Measurements from ENCODE around the gene C6orf89.
A peak's percentile ranks its signal among the peaks of the same experiment; 100 is the strongest.

C6orf89 gene, protein sequence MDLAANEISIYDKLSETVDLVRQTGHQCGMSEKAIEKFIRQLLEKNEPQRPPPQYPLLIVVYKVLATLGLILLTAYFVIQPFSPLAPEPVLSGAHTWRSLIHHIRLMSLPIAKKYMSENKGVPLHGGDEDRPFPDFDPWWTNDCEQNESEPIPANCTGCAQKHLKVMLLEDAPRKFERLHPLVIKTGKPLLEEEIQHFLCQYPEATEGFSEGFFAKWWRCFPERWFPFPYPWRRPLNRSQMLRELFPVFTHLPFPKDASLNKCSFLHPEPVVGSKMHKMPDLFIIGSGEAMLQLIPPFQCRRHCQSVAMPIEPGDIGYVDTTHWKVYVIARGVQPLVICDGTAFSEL

DNA sequence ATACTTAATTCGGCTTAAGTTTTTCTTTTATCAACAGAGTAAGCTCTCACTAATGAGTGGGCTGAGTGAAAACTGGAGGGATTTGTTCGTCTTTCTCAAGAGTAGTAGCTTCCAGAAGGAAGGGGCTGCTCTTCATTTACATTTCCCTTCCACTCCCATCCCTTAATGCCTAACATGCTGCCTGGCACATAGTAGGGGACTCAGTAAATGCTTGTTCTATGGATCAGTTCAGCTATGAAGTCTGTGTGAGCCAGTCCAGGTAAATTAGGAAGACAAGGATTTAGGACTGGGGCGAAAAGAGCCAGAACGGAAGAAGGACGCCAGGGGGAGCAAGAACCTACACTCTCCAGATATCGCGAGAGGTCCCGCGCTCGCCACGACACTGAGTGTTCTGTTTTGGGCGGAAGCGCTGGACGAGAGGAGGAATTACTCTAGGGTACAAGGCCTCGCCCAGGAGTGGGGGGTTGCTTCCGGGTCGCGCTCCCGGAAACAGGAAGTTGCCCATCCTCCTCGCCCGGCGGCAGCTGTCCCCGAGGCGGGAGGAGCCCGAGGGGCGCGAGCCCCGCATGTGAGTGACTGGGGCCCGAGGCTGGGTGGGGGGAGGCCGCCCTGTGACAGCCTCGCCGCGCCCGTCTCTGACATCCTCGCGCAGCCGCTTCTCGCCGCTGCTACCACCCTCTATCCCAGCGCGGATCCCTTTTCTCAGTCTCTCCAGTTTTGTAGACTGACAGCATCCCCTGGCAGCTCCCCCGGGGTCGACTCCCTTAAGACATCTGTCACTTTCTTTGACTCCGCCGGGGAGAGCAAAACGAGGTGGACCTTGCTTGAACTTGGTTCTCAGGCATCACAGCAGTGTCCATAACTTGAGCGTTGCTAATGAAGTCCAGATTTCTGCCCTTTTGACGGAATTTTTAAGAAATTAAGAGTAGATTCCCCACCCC is at the start of gene C6orf89:
Gene C6orf89, plus strand, starts transcription at position 492 of the 941 bp plus-strand sequence. CDS start 13,493 bp downstream, outside the sequence.
- peak; percentile 98 for DNase-seq (ENCODE audit: low spot score)

DNA sequence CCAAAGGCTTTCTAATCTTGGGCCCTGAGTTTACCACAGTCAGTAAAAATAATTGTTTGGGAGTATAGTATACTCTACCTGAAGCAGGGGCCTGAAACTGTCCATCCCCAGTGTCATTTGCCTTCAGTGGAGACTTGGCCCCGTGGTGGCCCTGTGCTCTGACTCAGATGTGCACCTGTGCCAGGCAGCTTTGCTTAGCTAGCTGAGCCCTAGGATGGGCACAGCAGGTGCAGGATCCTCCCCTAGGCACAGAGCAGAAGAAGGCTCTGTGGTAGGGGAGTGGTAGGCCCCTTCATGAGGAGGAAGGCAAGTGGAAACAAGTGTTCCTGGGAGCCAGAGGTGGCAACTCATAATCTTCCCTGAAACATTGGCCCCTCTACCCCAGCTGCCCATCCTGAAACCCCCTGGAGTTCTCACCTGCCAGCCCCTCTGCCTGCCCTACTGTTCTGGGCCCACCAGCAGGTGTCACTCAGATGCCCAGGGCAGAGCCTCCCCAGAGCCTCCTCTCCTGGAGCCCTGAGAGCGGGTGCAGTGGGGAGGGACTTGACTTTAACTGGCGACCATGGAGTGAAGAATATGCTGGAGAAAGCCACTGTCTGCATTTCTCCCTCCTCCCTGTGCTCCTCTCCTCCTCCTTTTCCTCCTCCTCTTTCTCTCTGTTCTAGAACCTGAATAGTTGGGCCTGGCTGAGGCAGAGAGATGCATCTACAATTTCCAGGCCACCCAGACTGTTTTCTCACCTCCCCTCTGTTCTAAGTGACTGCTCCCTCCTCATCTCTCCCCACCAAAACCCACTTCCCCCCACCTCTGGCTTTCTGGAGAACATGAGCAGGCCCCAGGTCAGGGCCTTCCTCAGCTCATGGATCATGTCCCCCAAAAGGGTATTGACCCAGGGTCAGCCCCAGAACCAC is 49.4 kb upstream of the C6orf89 start:
- DNase-seq (ENCODE audit: low spot score), result no peak

DNA sequence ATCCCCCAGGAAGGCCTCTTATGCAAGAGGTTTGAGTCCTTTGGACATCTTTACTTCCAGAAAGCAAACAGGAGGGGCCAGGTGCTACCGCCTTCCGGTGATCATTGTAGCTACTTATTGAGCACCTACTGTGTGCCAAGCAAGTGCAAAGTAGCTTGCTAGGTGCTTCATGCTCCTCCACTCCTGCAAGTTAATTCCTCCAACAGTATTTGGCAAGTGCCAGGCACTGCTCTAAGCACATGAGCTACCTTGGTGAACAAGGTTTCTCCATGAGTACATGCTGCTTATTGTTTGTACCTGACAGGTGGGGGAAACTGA is 48.8 kb upstream of the C6orf89 start:
- no peak for DNase-seq (ENCODE audit: low spot score)

DNA sequence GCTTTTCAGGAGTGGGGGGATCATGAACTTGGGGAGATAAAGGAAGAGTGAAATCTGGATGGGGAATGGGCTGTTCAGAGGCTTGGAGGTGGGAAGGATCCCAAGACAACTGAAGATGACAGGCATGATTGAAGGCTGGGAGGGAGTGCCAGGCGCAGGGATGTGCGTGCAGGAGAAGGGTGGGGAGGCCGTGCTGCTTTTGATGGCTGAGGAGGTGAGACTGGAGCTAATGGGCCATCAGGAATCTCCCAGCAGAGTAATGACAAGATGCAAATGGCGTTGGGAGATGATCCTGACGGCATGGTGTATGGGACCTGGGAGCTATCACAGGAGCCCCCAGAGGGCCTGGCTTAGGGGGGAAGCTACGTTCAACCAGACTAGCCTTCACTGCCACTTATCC is 48.1 kb upstream of the C6orf89 start:
- DNase-seq (ENCODE audit: low spot score), result no peak

DNA sequence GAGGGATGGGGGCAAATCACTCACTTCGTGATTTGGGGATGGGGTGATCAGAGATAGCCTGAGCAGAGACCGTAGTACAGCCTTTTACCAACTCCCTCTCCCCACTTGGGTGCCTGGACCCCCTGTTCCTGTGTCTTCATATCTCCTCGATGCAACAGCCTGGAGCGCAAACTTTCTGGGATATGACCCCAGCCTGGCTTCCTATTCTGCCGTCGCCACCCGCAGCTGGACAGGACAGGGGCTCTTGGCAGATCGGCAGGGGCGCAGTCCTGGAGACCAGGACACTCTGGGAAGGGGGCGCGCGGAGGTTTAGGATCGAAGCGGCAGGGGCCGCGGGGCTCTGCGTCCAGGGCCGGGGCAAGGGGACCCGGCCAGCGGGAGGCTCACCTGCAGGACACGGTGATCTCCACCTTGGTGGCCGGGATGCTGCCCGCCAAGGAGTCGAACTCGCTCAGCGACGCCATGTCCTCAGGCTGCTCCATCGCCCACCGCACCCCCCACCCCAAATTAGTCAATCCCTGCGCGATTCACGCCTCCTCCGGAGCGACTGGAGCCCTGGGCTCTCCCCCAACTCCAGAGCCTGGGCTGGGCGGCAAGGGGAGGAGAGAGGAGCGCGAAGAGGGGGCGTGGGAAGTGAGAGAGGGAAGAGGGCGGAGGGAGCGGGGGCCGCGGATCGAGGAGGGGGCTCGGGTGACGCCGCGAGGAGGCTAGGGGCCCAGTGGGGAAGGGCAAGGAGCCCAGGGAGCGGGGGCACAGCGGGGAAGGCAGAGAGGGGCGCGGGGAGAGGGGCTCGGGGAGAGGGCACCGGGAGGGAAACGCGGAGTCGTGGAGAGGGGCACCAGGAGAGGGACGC is 46.6 kb upstream of the C6orf89 start, which contains the start of gene CPNE5:
Gene CPNE5, minus strand, starts transcription at position 549 of the 853 bp plus-strand sequence. Its CDS starts 67 bp downstream, at position 482.
- no peak for DNase-seq (ENCODE audit: low spot score)

DNA sequence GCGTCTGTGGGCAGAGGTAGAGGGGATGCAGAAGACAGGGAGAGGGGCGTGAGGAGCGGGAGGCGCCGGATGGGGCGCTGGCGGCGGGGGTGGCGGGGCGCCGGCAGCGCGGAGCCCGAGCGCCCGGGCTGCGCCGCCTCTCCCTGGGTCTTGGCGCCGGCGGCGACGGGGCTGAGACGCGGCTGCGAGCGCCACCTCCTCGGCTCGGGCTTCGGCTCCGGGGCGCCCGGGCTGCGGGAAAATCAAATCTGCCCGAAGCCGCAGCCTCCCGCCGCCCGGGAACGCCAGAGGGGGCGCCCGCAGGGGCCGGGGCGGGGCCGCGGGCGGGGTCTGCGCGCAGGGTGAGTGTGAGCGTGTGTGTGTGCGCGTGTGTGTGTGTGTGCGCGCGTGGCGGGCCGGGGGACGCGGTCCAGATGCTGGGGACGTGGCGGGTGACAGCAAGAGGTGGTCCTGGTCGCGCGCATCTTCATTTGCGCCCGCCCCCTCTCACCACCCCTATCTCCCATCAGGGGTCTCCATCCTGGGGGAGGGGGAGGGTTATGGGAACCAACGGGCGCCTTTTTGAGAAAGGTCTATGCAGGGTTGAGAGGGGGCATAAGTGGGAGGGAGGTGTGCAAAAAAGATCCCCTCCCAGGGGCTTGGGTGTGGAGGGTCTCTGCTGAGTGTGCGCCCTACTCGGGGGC is 45.9 kb upstream of the C6orf89 start:
- DNase-seq (ENCODE audit: low spot score), result peak; percentile 61

DNA sequence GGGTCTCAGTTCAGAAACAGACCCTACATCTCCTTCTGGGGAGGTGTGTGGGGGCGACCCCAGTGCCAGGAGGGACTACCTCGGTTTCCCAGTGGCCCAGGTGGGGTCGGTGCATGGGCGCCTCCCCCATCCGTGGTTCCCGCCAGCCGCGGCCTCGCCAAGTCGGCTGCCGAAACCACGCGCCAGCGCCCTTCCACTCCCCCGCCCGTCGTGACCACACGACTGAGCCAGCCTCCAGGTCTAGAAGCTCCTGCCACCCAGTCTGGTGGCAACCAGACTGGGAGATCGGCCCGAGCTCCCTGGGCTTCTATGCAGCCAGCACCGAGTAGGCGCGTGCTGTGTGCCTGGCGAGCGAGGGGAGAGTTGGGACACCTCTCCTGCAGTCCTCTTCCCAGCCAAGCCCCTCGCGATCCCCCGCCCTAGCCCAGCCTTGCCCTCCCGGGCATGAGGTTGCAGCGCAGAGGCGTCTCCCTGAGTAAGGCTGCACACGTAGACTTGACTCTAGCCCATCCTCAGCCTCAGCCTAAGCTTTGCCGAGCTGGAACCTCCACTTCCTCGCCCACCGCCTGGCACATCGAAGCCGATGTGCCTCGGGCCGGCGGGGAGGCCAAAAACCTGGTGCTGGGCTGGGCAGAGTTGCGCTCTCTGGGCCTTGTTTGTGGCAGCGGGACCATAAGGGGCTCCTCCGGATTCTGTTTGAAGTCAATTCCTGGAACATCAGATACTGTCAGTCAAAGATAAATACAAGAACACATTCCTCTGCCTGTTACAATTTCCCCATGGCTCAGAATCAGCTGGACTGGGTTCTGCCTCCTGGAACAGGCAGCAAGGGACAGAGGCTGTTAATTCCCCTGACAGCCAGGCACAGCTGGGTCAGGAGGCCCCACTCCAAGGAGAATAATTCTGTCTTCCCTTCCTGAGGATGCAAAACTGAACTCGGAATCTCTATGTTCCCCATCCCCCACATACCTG is 45.0 kb upstream of the C6orf89 start:
- no peak for DNase-seq (ENCODE audit: low spot score)

DNA sequence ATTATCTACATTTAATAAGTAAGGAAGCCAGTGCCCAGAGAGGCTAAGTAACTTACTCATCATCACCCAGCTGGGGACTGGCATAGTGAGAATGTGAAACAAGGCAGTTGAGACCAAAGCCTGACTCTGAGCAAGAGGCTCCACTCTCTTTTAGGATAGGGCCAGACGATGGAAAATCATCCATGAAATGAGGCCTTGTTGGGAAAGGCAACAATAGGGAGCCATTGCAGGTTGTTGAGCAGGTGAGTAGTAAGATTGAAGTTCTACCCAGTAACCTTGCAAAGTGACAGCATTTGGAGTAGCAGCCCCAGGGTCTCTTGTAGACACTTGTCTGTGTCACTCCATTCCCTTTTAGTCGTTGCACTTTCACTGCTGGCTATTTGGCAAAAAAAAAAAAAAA is 44.0 kb upstream of the C6orf89 start:
- no peak for DNase-seq (ENCODE audit: low spot score)

DNA sequence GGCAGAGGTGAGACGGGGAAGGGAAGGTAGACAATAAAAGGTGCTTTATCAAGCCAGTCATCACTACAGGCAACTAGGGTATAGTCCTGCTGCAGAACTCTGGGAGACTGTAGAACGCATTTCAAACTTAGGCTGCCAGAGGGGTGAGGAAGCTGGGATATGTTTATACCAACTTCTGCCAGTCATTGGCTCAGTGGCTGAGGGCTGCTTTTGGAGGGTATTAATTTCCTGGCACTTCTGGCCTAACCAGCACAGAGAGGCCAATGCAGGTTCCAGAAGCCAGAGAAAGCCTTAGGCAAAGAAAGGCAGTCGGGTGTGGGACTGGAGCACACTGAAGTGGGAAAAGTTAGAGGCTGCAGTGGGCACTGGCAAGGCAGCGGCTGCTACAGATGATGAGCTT is 42.6 kb upstream of the C6orf89 start:
- DNase-seq (ENCODE audit: low spot score), result no peak

DNA sequence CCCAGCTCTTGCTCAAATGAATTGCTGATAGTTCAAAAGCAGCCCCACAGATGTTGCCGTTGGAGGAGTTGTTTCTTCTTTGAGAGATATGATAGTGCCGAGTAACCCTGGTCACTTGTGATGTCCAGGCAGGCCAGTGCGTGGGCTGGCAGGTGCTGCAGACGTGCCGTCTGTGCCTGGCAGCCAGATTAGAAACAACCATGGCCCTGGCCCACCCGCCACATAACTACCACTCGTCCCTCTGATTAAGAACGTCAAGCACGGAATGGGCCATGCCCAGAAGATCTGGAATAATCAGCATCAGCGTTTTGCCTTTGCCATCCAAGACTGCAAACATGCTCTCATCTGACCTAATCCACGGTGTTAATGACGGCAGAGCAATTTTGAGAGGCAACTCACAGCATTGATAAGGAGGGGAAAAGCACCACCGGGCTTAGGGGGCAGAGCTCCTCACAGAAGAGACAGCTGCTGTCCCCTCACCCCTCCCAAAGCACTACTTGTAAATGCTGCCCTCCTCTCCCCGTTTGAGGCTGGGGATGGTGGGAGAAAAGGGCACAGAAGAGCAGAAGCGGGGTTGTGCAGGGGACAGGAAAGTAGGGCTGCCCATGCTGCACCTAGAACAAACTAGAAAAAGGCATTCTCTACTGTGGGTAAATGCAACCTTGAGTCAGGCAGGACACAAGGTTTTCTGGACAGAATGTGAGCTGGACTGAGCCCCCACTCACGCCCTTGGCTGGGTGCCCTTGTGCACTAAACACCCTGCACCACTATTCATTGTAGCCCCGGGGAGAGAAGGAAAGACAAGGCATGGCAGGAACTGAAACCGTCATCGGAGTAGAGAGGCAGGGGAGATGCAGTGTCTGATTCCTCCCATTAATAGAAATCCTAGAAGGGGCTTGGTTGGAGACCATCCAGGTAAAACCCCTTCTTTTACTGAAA is 41.3 kb upstream of the C6orf89 start:
- no peak for DNase-seq (ENCODE audit: low spot score)

DNA sequence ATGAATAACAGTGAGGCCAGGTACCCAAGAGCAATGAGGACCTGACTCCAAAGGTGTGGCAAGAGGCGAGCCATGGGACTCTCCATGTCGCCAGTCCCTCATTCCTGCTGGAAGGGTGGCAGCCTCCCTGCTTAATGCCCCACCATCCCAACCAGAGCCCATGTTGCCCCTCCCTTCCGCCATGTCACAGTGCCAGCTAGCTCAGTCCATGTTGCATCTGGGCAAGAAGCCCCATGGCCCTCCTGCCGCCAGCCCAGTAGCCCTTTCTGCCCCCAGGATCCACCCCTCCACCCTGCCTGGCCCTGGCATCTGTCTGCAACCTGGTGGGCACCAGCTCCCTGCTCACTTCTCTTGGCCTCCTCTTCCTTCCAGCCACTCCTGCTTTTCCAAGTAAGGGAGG is 40.5 kb upstream of the C6orf89 start:
- DNase-seq (ENCODE audit: low spot score), result no peak

DNA sequence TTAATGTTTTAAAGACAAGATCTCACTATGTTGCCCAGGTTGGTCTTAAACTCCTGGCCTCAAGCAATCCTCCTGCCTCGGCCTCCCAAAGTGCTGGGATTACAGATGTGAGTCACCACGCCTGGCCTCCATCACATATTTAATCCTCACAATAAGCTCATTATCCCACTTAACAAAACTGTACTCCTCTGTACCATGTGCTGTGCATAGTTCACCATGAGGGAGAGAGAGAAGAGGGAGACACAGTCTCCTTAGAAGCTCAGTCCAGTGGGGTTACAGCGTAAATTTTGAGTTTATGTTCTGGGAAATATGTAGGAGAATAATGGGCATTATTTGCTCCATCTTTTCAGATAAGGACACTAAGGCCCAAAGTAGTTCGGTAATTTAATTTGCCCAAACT is 38.6 kb upstream of the C6orf89 start:
- no peak for DNase-seq (ENCODE audit: low spot score)

DNA sequence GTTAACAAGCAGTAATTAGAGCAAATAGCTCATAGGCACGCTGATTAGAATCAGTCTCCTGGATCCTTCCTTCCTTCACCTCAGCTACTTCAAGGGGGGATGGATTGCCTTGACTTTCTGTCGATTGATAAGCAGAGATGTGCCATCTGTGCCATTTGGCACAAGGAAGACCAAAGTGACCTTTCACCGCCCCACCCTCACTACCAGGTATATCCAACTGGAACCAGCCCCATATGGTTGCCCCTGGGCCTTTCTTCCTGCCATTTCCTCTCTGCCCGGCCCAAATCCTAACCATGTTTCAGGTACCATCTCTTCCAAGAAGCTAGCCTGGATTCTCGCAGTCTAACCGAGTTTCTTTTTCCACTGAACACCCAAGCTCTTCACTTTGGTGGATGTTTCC is 37.8 kb upstream of the C6orf89 start:
- DNase-seq (ENCODE audit: low spot score), result no peak

DNA sequence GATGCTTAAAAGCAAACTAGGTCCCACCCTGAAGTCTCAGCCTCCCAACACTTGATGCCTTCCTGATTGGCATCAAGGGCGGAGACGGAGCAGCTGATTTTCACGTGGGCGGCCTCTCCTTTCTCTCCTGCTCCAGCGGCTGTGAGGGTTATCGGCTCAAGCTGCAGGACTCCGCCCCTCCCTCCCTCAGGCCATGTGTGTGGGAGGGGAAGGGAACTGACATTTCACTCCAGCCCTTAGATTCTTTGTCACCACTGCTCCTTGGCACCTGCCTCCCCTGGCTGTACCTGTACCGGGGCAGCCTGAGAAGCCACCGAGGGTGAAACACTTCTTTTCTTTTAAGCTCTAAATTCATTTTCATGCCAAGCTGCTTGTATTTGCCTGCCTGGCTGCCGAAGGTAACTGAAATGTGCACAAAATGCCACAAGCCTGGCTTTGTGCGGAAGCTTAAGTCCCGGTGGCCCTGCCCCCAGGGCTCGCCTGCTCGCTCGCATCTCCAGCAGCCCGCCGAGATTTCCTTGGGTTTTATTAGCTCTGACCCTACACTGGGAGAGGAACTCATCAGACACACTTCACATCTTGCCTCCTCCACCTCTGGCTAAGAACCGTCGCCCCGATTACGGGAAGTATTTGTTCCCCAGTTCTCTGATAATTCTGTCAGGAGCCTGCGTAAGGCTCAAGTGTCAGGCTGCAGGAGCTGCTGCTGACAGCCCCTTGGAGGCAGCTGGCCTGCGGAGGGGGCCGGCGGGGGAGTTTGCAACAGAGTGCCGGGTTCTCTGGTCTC is 36.9 kb upstream of the C6orf89 start:
- DNase-seq (ENCODE audit: low spot score), result no peak

DNA sequence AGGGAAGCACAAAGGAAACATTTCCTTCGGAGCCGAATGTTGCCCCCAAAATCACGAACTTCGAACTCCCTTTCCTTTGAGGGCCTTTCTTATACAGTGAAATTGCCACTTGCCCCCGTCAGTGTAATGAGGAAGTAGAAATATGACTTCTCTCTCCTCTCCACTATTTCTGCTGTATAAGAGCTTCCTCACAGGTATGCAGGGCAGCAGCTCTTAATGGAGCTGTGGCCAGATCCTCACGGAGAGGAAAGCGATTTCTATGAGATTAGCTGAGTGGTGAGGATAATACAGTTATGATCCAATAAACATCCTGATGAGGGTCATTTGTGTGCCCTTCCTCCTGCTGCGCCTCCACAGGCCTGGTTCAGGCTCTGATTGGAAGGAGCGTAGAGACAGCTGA is 35.7 kb upstream of the C6orf89 start:
- DNase-seq (ENCODE audit: low spot score), result no peak

DNA sequence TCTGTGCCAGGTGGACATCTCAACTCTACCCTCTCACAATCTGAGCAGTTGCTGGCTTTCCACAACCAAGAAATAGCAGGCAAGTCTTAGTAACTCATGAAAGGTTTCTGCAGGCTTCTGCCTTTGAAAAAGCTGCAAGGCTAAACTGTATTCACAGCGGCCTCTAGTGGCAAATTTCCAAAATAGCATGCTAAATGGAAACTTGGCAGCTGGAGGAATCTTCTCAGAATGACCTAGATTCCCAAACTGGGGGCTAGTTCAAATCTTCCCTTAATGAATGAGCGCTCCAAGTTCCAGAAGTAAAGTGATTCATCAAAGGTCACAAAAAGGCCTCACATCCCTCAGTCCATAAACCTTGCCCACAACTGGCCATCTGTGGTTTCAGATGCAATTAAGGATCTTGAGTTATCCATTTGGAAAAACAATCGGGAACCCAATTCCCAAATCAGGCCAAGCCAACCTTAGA is 34.6 kb upstream of the C6orf89 start:
- peak; percentile 75 for DNase-seq (ENCODE audit: low spot score)

DNA sequence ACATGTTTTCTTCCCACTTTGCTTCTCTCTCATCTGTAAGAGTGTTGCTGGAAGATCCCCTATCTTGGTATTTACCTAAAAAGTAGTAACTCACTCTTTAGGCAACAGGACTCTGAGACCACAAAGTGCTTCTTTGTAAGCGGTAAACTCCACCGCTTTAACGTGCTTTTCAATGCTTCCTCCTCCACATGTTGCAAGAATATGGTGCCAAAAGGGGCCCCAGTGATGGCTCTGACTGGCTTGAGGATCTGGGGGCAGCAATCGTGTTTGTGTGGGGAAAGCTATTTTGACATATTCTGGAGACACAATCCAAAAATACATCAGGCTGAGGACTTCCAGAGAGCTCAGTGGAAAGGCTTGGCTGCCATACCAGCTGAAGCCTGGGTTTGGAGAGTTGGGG is 34.1 kb upstream of the C6orf89 start:
- no peak for DNase-seq (ENCODE audit: low spot score)
